Measurements from ENCODE around the gene FLNB. TPM values are rescaled to one million over a fixed set of nuclear protein-coding genes. Genes with fewer than 3 reads are reported as not detected.

The FLNB gene
- total RNA-seq, 1 experiment from 2014 or later, result 75.4 TPM

DNA sequence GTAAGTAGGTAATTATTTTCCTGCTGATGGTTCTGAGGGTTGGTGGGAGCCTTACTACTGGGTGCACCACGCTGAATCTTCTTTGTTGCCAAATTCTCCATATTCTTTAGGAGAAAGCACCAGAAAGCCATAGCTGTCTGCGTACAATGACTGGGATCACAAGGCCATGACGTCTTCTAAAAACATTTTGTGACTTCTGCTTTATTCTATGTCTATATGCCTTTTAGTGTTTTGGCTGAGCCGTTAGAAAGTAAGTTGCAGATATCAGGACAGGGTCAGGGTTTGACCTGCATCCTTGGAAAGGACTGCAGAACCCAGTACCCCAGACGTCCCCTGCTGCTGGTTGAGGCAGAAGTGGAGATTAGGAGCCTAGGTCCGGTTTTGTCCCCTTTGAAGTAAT lies 107.0 kb downstream of the FLNB start:
- no peaks in the 10 kb centered on the region for H3K27me3 ChIP-seq (ENCODE audit: control insufficient read depth, insufficient read depth, low read length)
- no peak overlapping the region for H3K4me3 ChIP-seq (ENCODE audit: insufficient read depth, low read depth, low read length)
- DNase-seq, result no peak
- H3K36me3 ChIP-seq (replicated peaks; ENCODE audit: control insufficient read depth, insufficient read depth, low read length), result peaks cover 43% of the 10 kb centered on the region

DNA sequence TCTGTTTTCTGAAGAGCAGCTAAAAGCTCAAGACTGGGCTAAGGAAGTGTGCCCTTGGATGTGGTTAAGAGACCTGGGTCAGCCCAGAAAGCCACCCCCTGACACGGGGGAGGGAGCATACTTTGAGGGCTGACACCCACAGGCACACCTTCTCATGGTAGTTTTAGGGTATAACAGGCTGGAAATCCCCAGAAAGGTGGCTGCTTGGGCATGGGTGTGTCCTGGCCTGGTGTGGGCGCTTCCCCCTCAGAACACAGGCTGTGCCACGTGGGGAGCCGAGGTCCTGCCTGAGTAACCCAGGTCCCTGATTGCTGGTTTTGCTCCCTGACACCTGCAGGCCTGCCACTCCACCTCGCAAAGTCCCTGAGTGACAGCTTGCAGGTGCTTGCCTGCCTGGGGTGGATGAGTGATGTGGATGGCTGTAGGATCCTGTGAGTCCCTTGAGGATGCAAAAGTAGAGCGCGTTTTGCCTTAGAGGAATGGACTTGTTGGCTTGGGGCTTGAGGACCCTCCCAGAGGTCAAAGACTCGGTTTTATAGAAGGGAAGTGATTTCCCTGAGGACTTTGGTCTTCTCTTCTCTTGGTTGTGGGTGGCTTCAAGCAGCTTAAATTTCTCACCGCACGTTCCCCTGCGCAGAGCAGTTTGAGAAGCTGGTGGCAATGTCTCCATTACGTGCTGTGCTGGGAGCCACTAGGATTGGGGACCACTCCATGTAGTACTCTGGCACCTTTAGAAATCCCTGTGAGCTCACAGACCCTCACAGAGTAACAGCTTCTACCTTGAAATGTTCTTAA lies 108.1 kb downstream of the FLNB start:
- Histone ChIP-seq H3K27me3 (ENCODE audit: control insufficient read depth, insufficient read depth, low read length) (no peaks in the 10 kb centered on the region), H3K4me3 (ENCODE audit: insufficient read depth, low read depth, low read length) (no peak overlapping the region), H3K36me3 (replicated peaks; ENCODE audit: control insufficient read depth, insufficient read depth, low read length) (peaks cover 53% of the 10 kb centered on the region)
- DNase-seq, result no peak

DNA sequence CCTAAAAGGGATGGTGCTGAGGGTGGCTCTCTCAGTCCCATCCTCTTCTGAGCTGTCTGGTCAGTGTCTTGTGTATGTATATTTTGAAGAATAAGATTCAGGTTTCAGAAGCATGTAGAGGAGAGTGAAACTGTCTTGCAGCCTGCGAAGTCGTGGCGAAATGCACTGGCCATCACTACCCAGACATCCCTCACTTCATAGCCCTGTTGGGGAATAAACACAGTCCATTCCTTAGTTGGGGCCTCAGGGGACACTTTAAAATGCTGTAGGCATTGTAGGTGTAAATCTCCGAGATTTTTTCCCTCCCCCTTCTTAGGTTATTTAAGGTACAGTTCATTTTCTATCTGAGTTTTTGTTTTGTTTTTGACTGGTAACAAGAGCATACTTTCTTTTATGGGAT lies 108.8 kb downstream of the FLNB start:
- DNase-seq, result no peak
- Histone ChIP-seq H3K27me3 (ENCODE audit: control insufficient read depth, insufficient read depth, low read length) (no peaks in the 10 kb centered on the region), H3K4me3 (ENCODE audit: insufficient read depth, low read depth, low read length) (no peak overlapping the region), H3K36me3 (replicated peaks; ENCODE audit: control insufficient read depth, insufficient read depth, low read length) (peaks cover 49% of the 10 kb centered on the region)

DNA sequence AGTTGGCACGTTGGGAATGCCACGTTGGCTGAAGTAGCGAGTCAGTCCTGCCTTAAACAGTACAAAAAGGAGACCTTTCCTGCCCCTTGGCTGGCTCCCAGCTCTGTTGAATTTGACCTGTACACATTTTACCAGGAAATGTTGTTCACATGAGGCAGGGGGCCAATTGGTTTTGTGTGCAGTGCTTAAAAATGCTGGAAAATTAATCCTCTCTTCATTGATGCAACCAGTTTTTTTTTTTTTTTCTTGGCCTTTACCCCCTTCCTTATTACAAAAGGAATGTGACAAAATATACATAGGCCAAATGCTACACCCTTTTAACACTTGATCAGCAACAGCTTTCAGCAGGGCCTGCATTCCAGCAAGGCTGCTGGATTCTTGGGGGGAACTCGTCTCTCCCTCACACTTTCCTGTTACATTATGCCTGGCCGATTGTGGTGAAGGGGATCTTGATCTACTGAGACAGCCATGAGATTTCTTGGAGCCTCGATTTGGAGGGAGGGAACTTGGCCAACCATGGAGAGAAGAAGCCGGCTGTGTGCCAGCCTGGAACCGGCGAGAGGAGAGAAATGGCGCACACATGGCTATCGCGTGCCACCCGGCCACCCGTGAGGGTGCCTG lies 109.4 kb downstream of the FLNB start:
- DNase-seq, result no peak
- no peak overlapping the region for H3K4me3 ChIP-seq (ENCODE audit: insufficient read depth, low read depth, low read length)
- H3K36me3 ChIP-seq (replicated peaks; ENCODE audit: control insufficient read depth, insufficient read depth, low read length), result peaks cover 46% of the 10 kb centered on the region
- no peaks in the 10 kb centered on the region for H3K27me3 ChIP-seq (ENCODE audit: control insufficient read depth, insufficient read depth, low read length)

DNA sequence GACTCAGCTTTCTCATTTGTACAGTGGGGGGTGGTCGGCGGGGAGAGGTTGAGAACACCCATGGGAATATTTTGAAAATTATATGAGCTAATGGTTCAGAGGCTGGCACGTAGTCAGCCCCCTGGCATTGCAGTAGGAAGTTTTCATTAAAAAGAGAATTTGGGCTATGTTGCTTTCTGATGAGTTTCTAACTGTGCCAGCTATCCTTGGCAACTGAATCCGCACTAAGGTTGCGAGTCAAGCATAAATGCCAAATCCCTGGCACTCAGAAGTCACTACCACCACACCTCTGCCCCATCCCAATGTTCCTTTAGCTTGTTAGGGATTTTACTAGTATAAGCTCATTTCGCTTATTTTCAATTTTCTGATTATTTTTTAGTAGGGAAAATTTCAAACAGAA lies 111.0 kb downstream of the FLNB start:
- Histone ChIP-seq H3K36me3 (replicated peaks; ENCODE audit: control insufficient read depth, insufficient read depth, low read length) (peaks cover 47% of the 10 kb centered on the region), H3K4me3 (ENCODE audit: insufficient read depth, low read depth, low read length) (no peak overlapping the region), H3K27me3 (ENCODE audit: control insufficient read depth, insufficient read depth, low read length) (no peaks in the 10 kb centered on the region)
- DNase-seq, result no peak

DNA sequence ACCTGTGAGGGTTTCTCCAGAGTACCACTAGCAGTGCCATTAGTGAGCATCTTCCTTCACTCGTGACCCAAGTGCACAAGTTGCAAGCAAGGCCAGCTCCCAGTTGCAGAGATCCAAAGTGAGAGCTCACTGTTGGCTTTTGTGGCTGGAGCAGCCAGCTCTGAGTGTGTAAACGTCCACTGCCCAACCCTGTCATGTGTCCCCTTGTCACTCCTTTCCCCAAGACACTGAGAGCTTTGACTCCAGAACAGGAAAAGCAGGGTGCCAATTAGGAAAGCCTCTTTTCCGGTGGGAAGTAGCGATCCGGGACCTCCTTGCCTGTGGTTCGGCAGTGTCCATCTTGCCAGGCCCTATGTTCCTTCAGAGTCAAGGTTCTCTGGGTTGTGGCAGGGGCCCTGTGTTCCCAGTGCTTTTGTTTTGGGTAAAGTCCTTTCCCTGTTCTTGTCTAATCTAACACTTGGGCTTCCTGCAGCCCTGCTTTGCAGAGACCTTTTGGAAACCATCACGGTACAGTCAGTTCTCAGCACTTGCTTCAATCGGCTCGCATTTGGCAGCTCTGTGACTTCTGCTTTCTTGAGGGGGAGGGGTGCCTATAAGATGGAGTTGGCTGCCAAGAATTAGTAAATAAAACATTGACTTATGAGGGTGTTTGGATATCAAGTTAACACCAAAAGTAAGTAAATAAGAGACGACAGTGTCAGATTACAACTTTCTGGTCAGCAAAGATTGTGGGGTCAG lies 112.0 kb downstream of the FLNB start:
- DNase-seq, result no peak
- Histone ChIP-seq H3K4me3 (ENCODE audit: insufficient read depth, low read depth, low read length) (no peak overlapping the region), H3K27me3 (ENCODE audit: control insufficient read depth, insufficient read depth, low read length) (no peaks in the 10 kb centered on the region), H3K36me3 (replicated peaks; ENCODE audit: control insufficient read depth, insufficient read depth, low read length) (peaks cover 49% of the 10 kb centered on the region)

DNA sequence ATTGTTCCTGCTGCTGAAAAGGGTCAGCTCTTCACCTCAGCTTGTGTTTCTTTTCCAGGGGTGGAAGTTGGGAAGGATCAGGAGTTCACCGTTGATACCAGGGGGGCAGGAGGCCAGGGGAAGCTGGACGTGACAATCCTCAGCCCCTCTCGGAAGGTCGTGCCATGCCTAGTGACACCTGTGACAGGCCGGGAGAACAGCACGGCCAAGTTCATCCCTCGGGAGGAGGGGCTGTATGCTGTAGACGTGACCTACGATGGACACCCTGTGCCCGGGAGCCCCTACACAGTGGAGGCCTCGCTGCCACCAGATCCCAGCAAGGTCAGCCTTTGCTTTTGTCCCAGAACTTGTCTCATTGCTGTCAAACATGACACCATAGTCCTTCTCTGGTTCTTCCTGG lies 113.0 kb downstream of the FLNB start:
- Histone ChIP-seq H3K36me3 (replicated peaks; ENCODE audit: control insufficient read depth, insufficient read depth, low read length) (peaks cover 50% of the 10 kb centered on the region), H3K27me3 (ENCODE audit: control insufficient read depth, insufficient read depth, low read length) (no peaks in the 10 kb centered on the region), H3K4me3 (ENCODE audit: insufficient read depth, low read depth, low read length) (no peak overlapping the region)
- no peak for DNase-seq

DNA sequence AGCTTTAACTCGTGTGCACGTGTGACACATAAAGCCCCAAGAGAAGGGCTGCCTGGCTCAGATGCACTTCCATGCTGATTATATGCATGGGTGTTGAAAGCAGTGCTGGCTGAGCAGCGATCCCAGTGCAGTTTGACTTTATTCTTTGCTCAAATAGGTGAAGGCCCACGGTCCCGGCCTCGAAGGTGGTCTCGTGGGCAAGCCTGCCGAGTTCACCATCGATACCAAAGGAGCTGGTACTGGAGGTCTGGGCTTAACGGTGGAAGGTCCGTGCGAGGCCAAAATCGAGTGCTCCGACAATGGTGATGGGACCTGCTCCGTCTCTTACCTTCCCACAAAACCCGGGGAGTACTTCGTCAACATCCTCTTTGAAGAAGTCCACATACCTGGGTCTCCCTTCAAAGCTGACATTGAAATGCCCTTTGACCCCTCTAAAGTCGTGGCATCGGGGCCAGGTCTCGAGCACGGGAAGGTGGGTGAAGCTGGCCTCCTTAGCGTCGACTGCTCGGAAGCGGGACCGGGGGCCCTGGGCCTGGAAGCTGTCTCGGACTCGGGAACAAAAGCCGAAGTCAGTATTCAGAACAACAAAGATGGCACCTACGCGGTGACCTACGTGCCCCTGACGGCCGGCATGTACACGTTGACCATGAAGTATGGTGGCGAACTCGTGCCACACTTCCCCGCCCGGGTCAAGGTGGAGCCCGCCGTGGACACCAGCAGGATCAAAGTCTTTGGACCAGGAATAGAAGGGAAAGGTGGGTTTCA lies 114.9 kb downstream of the FLNB start:
- H3K36me3 ChIP-seq (replicated peaks; ENCODE audit: control insufficient read depth, insufficient read depth, low read length), result peaks cover 56% of the 10 kb centered on the region

DNA sequence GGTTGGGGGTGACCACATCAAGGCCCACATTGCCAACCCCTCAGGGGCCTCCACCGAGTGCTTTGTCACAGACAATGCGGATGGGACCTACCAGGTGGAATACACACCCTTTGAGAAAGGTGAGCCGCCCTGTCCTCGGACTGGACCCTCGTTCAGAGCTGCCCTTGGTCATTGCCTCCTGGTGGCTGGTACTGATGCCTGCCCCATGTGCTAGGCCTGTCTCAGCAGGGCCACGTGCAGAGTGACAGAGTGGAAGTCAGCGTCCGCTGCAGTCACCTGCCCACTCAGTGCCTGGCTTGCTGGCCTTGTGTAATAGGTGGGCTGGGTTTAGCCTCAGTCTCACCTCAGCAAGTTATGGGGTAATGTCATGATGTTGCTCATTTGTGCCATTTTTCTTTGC lies 116.2 kb downstream of the FLNB start:
- no peak for DNase-seq
- Histone ChIP-seq H3K4me3 (ENCODE audit: insufficient read depth, low read depth, low read length) (no peak overlapping the region), H3K27me3 (ENCODE audit: control insufficient read depth, insufficient read depth, low read length) (no peaks in the 10 kb centered on the region), H3K36me3 (replicated peaks; ENCODE audit: control insufficient read depth, insufficient read depth, low read length) (peaks cover 49% of the 10 kb centered on the region)

More for the DNA sequence above, 114.9 kb downstream of the FLNB start:
- no peak overlapping the region for H3K4me3 ChIP-seq (ENCODE audit: insufficient read depth, low read depth, low read length)
- no peak for DNase-seq
- H3K27me3 ChIP-seq (ENCODE audit: control insufficient read depth, insufficient read depth, low read length), result no peaks in the 10 kb centered on the region

DNA sequence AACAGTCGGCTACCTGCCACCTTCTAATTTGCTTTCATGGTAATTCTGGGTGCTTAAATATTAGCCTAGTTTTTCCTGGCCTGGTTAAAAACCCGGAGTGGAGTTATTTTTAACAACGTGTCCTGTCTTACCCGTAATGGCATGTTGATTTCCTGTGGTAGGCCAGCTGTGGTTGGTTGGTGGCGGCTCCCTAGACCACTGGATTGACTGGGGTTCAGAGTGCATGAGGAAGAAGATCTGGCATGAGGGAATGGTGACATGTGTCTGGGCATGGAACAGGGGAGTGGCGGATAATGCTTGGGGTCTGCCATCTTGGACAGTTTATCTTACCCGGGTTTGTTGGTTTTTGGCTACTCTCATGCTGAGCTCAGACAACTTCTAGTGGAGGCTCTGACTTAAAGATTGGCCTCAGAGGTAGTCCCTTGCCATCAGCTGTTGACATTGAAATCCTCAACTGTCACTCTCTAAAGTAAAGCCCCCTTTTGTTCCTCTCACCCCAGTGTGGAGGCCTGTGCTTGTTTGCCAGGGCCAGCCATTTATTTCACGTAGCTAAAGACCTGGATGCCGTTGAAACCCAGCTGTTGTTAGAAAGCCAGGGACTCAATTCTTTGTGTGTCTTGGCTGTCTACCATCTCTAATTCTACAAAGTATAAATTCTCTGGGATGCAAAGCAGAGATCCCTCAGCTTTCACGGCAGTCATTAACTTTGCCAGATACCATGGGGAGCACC lies 121.0 kb downstream of the FLNB start:
- no peaks in the 10 kb centered on the region for H3K27me3 ChIP-seq (ENCODE audit: control insufficient read depth, insufficient read depth, low read length)
- DNase-seq, result no peak
- no peak overlapping the region for H3K4me3 ChIP-seq (ENCODE audit: insufficient read depth, low read depth, low read length)
- H3K36me3 ChIP-seq (replicated peaks; ENCODE audit: control insufficient read depth, insufficient read depth, low read length), result peaks cover 48% of the 10 kb centered on the region

DNA sequence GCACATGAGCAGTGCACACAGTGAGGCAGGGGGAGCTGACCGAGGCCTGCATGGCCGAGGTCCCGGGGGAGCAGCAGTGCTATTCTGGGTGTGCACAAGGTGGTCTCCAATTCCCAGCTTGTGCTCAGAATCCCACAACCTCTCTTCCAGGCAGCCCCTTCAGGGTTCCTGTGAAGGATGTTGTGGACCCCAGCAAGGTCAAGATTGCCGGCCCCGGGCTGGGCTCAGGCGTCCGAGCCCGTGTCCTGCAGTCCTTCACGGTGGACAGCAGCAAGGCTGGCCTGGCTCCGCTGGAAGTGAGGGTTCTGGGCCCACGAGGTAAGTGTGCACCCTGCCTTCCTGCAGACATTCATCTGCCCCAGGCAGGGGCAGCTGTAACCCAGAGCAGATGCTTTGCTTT lies 122.4 kb downstream of the FLNB start:
- no peak for DNase-seq
- Histone ChIP-seq H3K4me3 (ENCODE audit: insufficient read depth, low read depth, low read length) (no peak overlapping the region), H3K27me3 (ENCODE audit: control insufficient read depth, insufficient read depth, low read length) (no peaks in the 10 kb centered on the region), H3K36me3 (replicated peaks; ENCODE audit: control insufficient read depth, insufficient read depth, low read length) (peaks cover 47% of the 10 kb centered on the region)

DNA sequence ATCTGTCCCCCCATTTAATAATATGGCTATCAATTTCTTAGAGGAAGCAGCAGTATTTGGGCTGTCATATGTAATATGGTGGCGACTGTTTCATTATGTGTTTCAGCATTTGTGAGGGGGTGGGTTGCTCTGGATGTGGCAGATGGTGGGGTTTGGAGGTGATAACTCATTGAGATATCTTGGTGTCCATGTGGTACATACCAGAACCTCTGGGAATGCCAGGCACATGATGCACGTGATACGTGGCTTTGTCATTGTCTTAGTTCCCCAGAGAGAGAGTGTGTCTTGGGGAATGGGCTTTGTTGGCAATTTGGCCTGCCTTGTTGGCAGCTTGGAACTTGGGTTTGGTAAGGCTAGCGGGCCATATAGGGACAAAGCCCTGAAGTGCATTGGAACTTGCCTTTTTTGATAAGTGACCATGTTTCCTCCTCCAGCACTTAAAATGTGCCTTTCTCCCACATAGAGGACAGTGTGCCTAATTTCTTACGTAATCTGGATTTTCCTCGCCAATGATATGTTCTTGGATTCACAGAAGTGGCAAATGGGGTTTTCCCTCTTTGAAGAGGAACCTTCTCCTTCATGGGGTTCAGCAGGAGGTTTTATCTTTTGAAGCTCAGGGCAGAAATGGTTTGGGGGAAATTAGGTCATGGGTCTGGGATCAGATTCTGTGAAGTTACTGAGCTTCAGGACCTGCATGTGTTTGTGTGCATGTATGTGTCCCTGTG lies 123.0 kb downstream of the FLNB start:
- H3K4me3 ChIP-seq (ENCODE audit: insufficient read depth, low read depth, low read length), result no peak overlapping the region
- no peaks in the 10 kb centered on the region for H3K27me3 ChIP-seq (ENCODE audit: control insufficient read depth, insufficient read depth, low read length)
- no peak for DNase-seq
- H3K36me3 ChIP-seq (replicated peaks; ENCODE audit: control insufficient read depth, insufficient read depth, low read length), result peaks cover 50% of the 10 kb centered on the region

DNA sequence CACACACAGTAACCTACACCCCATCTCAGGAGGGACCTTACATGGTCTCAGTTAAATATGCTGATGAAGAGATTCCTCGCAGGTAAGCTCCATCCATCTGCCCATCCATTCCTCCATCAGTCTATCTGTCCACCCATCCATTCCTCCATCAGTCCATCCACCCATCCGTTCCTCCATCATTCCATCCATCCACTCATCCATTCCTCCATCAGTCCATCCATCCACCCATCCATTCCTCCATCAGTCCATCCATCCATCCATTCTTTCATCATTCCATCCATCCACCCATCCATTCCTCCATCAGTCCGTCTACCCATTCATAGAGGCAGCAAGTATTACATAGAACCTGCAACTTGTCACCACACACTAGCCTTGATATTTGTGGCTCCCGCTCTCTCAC lies 124.6 kb downstream of the FLNB start:
- DNase-seq, result no peak
- H3K27me3 ChIP-seq (ENCODE audit: control insufficient read depth, insufficient read depth, low read length), result no peaks in the 10 kb centered on the region
- H3K36me3 ChIP-seq (replicated peaks; ENCODE audit: control insufficient read depth, insufficient read depth, low read length), result peaks cover 51% of the 10 kb centered on the region
- H3K4me3 ChIP-seq (ENCODE audit: insufficient read depth, low read depth, low read length), result no peak overlapping the region
